Measurements from ENCODE around the gene C1orf115.
"Not testable (repeated sequence)": the region's sequence is repeated elsewhere in the genome, so short reads cannot be mapped to it uniquely, and the experiment has no call there.

C1orf115 gene

GRCh38 chr1:220730486-220730885, 40.3 kb downstream of the C1orf115 start:
- DNase-seq, result no peak

DNA sequence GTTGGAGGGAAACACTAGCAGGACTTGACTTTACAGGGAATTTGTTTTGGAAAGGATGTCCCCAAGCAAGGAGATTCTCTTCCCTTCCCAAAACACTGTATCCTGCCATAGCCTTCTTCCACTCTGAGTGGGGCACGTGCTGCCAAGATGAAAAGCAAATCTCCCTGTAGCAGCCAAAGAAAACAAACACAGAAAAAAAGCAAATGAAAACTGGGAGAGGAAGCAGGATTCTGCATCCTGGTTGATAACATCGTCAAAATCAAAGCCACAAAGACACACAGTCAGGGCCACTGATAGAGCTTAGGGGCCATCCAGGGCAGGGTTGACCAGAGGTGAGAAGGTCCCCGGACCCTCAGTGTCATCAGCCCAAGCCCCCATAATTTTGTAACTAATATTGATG, 42.0 kb downstream of the C1orf115 start:
- DNase-seq, result no peak

GRCh38 chr1:220732621-220733020, 42.5 kb downstream of the C1orf115 start:
- no peak for DNase-seq

- peak; percentile 84 for DNase-seq
These were observed 43.0 kb downstream of the C1orf115 start for GRCh38 chr1:220733086-220733601.

GRCh38 chr1:220734571-220735326, 44.6 kb downstream of the C1orf115 start:
- DNase-seq, result no peak

DNA sequence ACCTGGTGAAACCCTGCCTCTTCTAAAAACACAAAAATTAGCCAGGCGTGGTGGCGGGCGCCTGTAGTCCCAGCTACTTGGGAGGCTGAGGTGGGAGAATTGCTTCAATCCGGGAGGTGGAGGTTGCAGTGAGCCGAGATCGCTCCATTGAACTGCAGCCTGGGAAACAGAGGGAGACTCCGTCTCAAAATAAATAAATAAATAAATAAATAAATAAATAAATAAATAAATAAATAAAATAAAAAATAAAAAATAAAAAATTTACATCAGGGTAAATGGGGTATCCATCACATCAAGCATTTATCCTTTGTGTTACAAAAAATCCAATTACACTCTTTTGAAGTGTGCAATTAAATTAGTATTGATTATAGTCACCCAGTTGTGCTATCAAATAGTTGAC, 46.1 kb downstream of the C1orf115 start:
- not testable (repeated sequence) for DNase-seq

- DNase-seq, result no peak
These were observed 51.2 kb downstream of the C1orf115 start for GRCh38 chr1:220741349-220741748.

DNA sequence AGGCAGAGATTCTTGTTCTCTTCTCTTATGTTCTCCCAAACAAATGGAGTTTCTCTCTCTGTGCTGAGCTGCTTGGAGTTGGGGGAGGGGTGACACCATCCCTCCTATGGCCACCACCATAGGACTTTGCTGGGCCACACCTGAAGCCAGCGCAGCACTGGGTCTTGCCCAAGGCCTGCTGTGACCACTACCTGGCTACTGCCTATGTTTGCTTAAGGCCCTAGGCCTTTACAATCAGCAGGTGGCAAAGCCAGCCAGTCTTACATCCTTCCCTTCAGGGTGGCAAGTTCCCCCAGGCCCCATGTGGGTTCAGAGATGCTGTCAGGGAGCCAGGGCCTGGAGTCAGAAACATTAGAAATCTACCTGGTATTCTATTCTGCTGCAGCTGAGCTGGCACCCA, 51.7 kb downstream of the C1orf115 start:
- DNase-seq, result no peak

DNA sequence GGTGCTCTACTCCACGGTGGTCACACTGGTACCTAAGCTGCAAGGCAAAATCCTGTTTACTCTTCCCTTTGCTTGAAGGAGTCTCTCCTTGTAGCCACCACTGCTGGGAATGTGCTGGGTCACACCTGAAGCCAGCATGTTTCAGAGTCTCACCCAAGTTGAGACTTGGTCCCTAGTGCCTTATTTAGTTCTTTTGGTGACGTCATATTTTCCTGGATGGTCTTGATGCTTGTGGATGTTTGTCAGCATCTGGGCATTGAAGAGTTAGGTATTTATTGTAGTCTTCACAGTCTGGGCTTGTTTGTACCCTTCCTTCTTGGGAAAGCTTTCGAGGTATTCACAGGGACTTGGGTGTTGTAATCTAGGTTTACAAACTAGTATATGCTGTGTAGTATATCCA, 52.4 kb downstream of the C1orf115 start:
- no peak for DNase-seq

DNA sequence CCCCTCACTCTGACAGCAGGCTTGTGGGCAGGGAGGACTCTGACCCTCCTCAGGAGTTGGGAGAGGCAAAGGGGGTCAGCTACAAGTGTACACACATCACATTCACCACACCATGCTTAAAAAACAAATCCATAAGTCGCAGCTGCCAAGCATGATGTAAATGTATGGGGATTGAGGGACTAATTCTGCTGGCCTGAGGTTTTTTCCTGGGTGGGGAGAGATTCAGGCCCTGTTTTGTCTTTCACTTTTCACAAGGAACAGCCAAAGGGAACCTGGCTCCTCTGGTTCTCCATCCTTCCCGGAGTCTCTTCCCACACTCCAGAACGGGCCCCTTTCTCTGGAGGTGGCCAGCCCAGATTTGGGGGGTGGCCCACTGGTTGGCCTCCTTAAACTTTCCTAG, 56.7 kb downstream of the C1orf115 start:
- DNase-seq, result no peak

- DNase-seq, result no peak
These were observed 57.4 kb downstream of the C1orf115 start for GRCh38 chr1:220747437-220748088.

- peak; percentile 85 for DNase-seq
These were observed 58.1 kb downstream of the C1orf115 start, which contains the start of gene MTARC2 for GRCh38 chr1:220748089-220748934. Gene MTARC2, plus strand, starts transcription at chr1:220748322. Its CDS starts 210 bp downstream, at chr1:220748532.
